ENCODE data around the gene TCEAL9. TPM values are rescaled to one million over a fixed set of nuclear protein-coding genes. Genes with fewer than 3 reads are reported as not detected.

Gene TCEAL9
- total and polyA plus RNA-seq, 2 of the 4 experiments (the other 2 are of a cell fraction): 20.3 to 111 TPM

- intact Hi-C loops (cut with micrococcal nuclease): no loop called here
- in situ Hi-C loops (cut with MboI; ENCODE audit: low sequenced_read_pairs): no loop called here
- Histone ChIP-seq H3K23ac (ENCODE audit: low read depth, low read length) (no peak overlapping the region), H3K9me1 (ENCODE audit: insufficient read depth, low read length) (peaks cover 6% of the 10 kb centered on the region; the same call in 1 of the 2 replicates), H4K8ac (ENCODE audit: low read depth in 2 of 2, low read length in 2 of 2) (no peak overlapping the region), H3K14ac (replicated peaks; ENCODE audit: low read depth, low read length) (no peak overlapping the region), H2AFZ (replicated peaks; ENCODE audit: low read length, poor library complexity) (no peak overlapping the region), H3K9me3 (ENCODE audit: control insufficient read depth, insufficient read depth, low read length) (no peaks in the 10 kb centered on the region), H3K79me1 (ENCODE audit: low read depth in 1 of 2, low read length in 2 of 2) (0 out of 4 replicates have a peak, but pooled peaks cover 0 to 3% of the 10 kb centered on the region in 2 experiments), H3K56ac (ENCODE audit: extremely low read depth, insufficient read depth, low read length) (no peak overlapping the region), H2AK5ac (ENCODE audit: low read depth, low read length) (no peak overlapping the region), H3K4me3 (ENCODE audit: insufficient read depth, low read depth, low read length) (no peak overlapping the region), H3K4ac (ENCODE audit: low read depth, low read length) (no peak overlapping the region), H2BK120ac (ENCODE audit: low read depth, low read length) (no peak overlapping the region), H3K27me3 (ENCODE audit: control insufficient read depth, insufficient read depth, low read length) (no peaks in the 10 kb centered on the region; the same call in 1 of the 2 replicates), H2BK15ac (ENCODE audit: low read depth, low read length) (no peak overlapping the region), H3K36me3 (ENCODE audit: control insufficient read depth, insufficient read depth, low read length) (no peaks in the 10 kb centered on the region), H4K5ac (ENCODE audit: low read depth, low read length) (no peak overlapping the region), H4K20me1 (ENCODE audit: insufficient read depth, low read length) (no peaks in the 10 kb centered on the region), H2AK9ac (replicated peaks; ENCODE audit: low read depth, low read length, poor library complexity) (no peak overlapping the region), H3K4me1 (ENCODE audit: control insufficient read depth, insufficient read depth, low read length) (peaks cover 12% of the 10 kb centered on the region), H2BK20ac (ENCODE audit: low read depth, low read length) (no peak overlapping the region), H2BK5ac (ENCODE audit: low read depth, low read length, poor library complexity, severe bottlenecking) (no peak overlapping the region), H3K18ac (ENCODE audit: low read depth, low read length) (no peak overlapping the region), H4K91ac (ENCODE audit: insufficient read depth, low read depth, low read length) (no peak overlapping the region), H3K9ac (ENCODE audit: low read depth, low read length) (no peak overlapping the region), H3K4me2 (ENCODE audit: low read depth, low read length) (no peak overlapping the region), H3K27ac (ENCODE audit: insufficient read depth, low read length) (no peak overlapping the region)
- ChIA-PET POLR2A (ENCODE audit: unreplicated experiment) (no interaction called here), CTCF (no interaction called here)
- no peak for ATAC-seq (ENCODE audit: low read depth)
- no peak for DNase-seq
- no CpG with 5 or more reads among the region's 1 CpG for WGBS, 2 experiments (ENCODE audit: extremely low coverage in 2 of 2, insufficient read length in 1 of 2)
- TF ChIP-seq CEBPB (IDR thresholded peaks at IDR 0.05; ENCODE audit: low read depth, low read length): peak; percentile 80
- no peak for TF ChIP-seq RAD21 (IDR thresholded peaks at IDR 0.05; ENCODE audit: low read length)
- dilution Hi-C loops (cut with HindIII; ENCODE audit: low sequenced_read_pairs, unreplicated experiment): no loop called here
- BruUV-seq (replicated peaks): no TSS peak
Observed at GRCh38 chrX:103399744-103400143, 43.4 kb downstream of the TCEAL9 start.

Measured in IMR-90 (cell line).